ENCODE data around the gene TARS1.

The TARS1 gene

GRCh38 chr5:33439905-33440481, 772 bp upstream of the TARS1 start:
- DNase-seq (ENCODE audit: low spot score) = no peak

GRCh38 chr5:33441241-33442177, 744 bp downstream of the TARS1 start:
- peak; percentile 6 for DNase-seq (ENCODE audit: low spot score)

- no peak for DNase-seq (ENCODE audit: low spot score)
Observed at GRCh38 chr5:33444542-33444941, 3.8 kb downstream of the TARS1 start.

- DNase-seq (ENCODE audit: low spot score) = no peak
Observed at GRCh38 chr5:33445798-33446197, 5.0 kb downstream of the TARS1 start.

DNA sequence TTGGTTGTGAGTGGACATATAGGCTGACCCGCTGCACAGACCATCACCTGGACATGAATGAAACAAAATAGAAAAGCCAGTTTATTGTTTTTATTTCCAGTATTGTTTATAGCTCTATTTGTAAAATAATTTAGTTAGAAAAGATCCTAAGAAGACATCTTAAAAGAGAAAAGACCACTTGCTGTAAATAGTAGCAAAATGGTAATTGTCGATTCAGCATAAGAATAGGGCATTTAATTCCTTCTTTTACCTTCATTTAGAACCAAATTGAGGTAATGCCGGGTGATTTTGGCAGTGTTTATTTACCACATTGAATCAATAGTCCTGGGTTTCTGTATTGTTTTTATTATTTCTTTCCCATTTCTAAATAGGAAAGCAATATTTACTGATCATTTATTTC, 7.4 kb downstream of the TARS1 start:
- no peak for DNase-seq (ENCODE audit: low spot score)

DNA sequence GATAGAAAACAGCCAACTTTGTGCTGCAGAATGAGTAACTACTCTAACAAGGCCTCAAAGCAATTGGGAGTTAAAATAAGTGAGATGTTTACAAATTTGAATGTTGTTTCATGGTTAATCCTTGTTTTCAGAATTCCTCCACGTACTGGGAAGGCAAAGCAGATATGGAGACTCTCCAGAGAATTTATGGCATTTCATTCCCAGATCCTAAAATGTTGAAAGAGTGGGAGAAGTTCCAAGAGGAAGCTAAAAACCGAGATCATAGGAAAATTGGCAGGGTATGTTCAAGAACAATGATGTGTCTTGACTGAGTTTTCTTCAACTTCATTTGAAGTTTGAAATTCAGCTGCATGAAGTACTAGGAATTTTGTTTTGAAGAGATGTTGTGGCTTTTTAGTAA, 16.4 kb downstream of the TARS1 start:
- DNase-seq (ENCODE audit: low spot score) = no peak

DNA sequence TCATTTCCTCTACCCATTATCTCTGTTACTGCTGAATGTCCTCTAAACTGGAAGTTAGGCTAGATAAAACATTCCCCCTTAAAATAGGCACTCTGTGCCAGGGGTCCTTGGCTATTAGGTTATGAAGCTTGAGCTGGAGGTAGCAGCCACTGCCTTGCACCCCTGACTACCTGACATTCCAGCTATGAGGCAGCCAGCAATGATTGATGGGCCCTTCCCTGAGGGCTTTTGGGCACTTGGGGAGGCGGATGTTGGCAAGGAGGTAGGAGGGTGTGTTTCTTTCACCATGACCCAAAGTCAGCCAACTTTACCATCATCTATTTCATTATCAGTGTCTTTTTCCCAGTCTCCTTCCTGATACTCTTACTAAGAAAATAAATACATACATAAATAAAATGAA, 17.1 kb downstream of the TARS1 start:
- no peak for DNase-seq (ENCODE audit: low spot score)

GRCh38 chr5:33460210-33460609, 19.4 kb downstream of the TARS1 start:
- DNase-seq (ENCODE audit: low spot score) = no peak

- DNase-seq (ENCODE audit: low spot score) = no peak
Observed at GRCh38 chr5:33462456-33462855, 21.7 kb downstream of the TARS1 start.

GRCh38 chr5:33465120-33465519, 24.4 kb downstream of the TARS1 start:
- no peak for DNase-seq (ENCODE audit: low spot score)

DNA sequence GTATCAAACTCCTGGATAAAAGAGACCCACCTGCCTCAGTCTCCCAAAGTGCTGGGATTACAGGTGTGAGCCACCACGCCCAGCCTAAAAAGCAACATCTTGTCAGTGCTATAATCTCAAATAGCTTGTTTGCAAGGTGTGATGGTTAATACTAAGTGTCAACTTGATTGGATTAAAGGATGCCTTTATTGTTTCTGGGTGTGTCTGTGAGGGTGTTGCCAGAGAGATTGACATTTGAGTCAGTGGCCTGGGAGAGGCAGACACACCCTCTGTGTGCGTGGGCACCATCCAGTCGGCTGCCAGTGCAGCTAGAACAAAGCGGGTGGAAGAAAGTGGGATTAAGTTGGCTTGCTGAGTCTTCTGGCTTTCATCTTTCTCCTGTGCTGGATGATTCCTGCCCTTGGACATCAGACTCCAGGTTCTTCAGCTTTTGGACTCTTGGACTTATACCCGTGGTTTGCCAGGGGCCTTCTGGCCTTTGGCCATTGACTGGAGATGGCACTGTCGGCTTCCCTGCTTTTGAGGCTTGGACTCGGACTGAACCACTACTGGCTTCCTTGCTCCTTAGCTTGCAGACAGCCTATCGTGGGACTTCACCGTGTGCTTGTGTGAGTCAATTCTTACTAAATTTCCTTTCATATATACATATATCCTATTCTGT, 28.1 kb downstream of the TARS1 start:
- no peak for DNase-seq (ENCODE audit: low spot score)

DNA sequence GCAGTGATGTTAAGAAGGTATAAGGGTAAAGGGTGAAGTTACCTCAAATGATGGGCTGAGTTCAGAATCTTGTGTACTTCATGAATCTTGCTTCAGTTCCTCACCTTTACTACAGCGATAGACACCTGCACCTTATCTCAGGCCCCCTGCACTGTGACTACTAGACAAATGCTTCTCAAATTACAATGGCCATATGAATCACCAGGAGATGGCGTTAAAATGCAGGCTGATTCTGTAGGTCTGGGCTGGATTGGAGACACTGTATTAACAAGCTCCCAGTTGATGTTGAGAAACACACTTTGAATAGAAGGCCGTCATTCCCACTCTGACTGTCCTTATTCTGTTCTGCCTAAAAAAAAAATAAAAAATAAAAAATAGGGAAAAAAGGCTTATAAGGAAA, 29.8 kb downstream of the TARS1 start:
- no peak for DNase-seq (ENCODE audit: low spot score)

DNA sequence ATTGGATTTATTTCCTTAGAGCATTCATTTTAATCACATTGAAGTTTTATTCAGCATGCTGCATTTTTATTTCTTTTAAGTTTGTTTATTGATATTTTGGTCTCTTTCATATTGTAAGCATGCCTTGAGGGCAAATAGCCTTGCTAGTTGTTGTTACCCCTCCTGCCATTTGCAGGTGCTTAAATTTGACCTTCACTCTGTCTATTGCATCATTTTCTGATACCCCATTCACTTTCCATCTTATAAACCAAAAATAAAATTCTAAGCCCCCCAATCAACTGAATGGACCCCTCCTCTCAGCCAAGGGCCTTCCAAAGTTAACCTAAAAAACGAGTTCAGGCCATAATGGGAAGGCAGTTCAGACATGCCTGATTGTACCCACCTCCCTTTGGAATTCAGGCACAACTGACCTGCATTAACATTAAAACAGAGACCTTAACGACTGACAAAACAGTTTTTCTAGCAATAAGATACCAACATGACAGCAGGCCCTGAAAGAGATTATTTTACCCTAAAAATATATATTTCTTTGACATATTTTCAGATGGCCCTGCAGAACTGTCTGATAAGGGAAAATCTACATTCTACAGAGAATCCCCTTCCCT, 32.1 kb downstream of the TARS1 start:
- no peak for DNase-seq (ENCODE audit: low spot score)

GRCh38 chr5:33474004-33474403, 33.2 kb downstream of the TARS1 start:
- no peak for DNase-seq (ENCODE audit: low spot score)

DNA sequence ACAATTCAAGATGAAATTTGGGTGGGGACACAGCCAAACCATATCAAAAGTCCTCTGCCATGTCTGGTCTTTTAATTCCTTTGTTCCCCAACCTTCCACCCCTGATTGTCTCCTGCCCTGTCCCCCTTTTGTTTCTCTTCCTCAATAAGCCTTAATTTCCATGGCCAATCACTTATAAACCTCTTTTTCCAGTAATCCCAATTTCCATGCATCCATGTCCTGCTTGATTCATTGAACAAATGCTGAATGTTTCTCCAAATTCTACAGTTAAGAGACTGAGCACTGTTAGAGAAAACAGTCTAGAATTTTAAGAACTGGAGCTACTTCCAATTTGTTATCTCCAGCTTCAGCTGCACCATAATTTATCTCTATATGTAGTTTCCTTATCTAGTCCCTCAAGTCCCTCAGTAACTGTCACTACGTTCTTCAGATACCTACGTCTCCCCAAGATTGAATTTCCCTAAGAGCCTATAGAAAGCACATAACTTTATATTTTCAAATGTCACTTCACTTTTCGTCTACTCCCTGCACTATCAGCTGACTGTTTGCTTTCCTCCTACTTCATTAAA, 34.2 kb downstream of the TARS1 start:
- DNase-seq (ENCODE audit: low spot score) = no peak

GRCh38 chr5:33475706-33476105, 34.9 kb downstream of the TARS1 start:
- no peak for DNase-seq (ENCODE audit: low spot score)

GRCh38 chr5:33476992-33477391, 36.2 kb downstream of the TARS1 start:
- DNase-seq (ENCODE audit: low spot score) = no peak

GRCh38 chr5:33477816-33478215, 37.1 kb downstream of the TARS1 start:
- DNase-seq (ENCODE audit: low spot score) = no peak

- no peak for DNase-seq (ENCODE audit: low spot score)
Observed at GRCh38 chr5:33479311-33479710, 38.5 kb downstream of the TARS1 start.

DNA sequence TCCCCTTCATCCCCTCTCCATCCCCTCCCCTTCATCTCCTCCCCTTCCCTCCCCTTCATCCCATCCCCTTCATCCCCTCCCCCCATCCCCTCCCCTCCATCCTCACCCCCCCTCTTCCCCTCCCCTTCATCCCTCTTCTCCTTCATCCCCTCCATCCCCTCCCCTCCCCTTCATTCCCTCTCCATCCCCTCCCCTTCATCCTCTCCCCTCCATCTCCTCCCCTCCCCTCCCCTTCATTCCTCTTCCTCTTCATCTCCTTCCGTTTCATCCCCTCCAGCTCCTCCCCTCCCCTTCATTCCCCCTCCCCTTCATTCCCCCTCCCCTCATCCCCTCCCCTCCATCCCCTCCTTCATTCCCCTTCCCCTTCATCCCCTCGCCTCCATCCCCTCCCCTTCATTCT, 40.1 kb downstream of the TARS1 start:
- no peak for DNase-seq (ENCODE audit: low spot score)

- DNase-seq (ENCODE audit: low spot score) = no peak
Observed at GRCh38 chr5:33482335-33482734, 41.6 kb downstream of the TARS1 start.

DNA sequence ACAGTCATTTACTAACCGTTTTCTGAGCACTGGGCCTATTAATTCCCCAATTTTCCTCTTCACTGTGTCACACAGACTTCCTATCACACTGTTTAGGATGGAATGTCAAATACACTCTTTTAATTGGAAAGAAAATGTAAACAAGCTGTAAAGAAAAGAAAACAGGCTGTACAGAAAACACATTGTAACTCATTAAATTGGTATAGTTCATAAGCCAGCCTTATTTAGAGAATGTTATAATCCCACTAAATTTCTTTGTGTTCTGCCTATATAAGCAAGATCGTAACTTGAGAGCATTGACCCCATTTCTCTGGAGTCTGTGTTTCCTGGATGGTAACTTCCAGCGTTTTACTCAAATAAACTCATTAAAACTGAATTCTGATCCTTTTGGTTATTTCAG, 46.5 kb downstream of the TARS1 start:
- no peak for DNase-seq (ENCODE audit: low spot score)

Data from CD4-positive, alpha-beta T cell treated with Interleukin-6 at 100 ng/mL for 8 hours (primary cell).